ENCODE data around the gene PERM1. TPM values are rescaled to one million over a fixed set of nuclear protein-coding genes. Genes with fewer than 3 reads are reported as not detected.

The PERM1 gene
- total and polyA plus RNA-seq, 2 donors (not counting 1 experiment from before 2014, with no cell fraction given): 0.03 to 0.17 TPM

GRCh38 chr1:954927-955326 lies 27.0 kb downstream of the PERM1 start:
- Histone ChIP-seq H3K79me2 (ENCODE audit: control insufficient read depth, insufficient read depth, low read length) (peaks cover 18% of the 10 kb centered on the region), H3K4me3 (replicated peaks in 1 of 4; ENCODE audit: control extremely low read depth in 1 of 4, insufficient read depth in 1 of 4, low read depth in 3 of 4, low read length in 4 of 4) (no peak overlapping the region), H3K9me3 (ENCODE audit: control insufficient read depth, insufficient read depth, low read depth, low read length) (no peaks in the 10 kb centered on the region), H2AFZ (ENCODE audit: low read length) (no peak overlapping the region), H3K4me2 (ENCODE audit: extremely low read depth, insufficient read depth, low read length) (no peak overlapping the region), H3K27me3 (ENCODE audit: control insufficient read depth, insufficient read depth, low read length) (no peaks in the 10 kb centered on the region), H3K9ac (ENCODE audit: insufficient read depth, low read length) (no peak overlapping the region), H3K27ac (ENCODE audit: insufficient read depth, low read length) (no peak overlapping the region), H3K4me1 (ENCODE audit: control insufficient read depth, extremely low read depth, insufficient read depth, low read length) (peaks cover 4% of the 10 kb centered on the region), H3K36me3 (ENCODE audit: control insufficient read depth, insufficient read depth, low read length) (peaks cover 33% of the 10 kb centered on the region), H4K20me1 (ENCODE audit: control insufficient read depth, extremely low read depth, insufficient read depth, low read length) (no peaks in the 10 kb centered on the region)
- no peak for DNase-seq (ENCODE audit: low read depth in 2 of 2)
- no peak for TF ChIP-seq CTCF (conservative IDR thresholded peaks at IDR 0.05 in 1 of 2, IDR thresholded peaks at IDR 0.05 in 1 of 2; ENCODE audit: low read depth in 1 of 2, low read length in 2 of 2)
- no peak for TF ChIP-seq EZH2 (IDR thresholded peaks at IDR 0.05; ENCODE audit: low read length, missing control alignments)

GRCh38 chr1:953524-954320 lies 28.2 kb downstream of the PERM1 start:
- H3K36me3 ChIP-seq (ENCODE audit: control insufficient read depth, insufficient read depth, low read length): peaks cover 36% of the 10 kb centered on the region
- no peaks in the 10 kb centered on the region for H4K20me1 ChIP-seq (ENCODE audit: control insufficient read depth, extremely low read depth, insufficient read depth, low read length)

GRCh38 chr1:952603-953002 lies 29.3 kb downstream of the PERM1 start:
- Histone ChIP-seq H4K20me1 (ENCODE audit: control insufficient read depth, extremely low read depth, insufficient read depth, low read length) (no peaks in the 10 kb centered on the region), H2AFZ (ENCODE audit: low read length) (no peak overlapping the region), H3K9me3 (ENCODE audit: control insufficient read depth, insufficient read depth, low read depth, low read length) (no peaks in the 10 kb centered on the region), H3K4me2 (ENCODE audit: extremely low read depth, insufficient read depth, low read length) (no peak overlapping the region), H3K9ac (ENCODE audit: insufficient read depth, low read length) (no peak overlapping the region), H3K4me1 (ENCODE audit: control insufficient read depth, extremely low read depth, insufficient read depth, low read length) (peaks cover 2% of the 10 kb centered on the region), H3K79me2 (ENCODE audit: control insufficient read depth, insufficient read depth, low read length) (peaks cover 6% of the 10 kb centered on the region), H3K27me3 (ENCODE audit: control insufficient read depth, insufficient read depth, low read length) (no peaks in the 10 kb centered on the region), H3K36me3 (ENCODE audit: control insufficient read depth, insufficient read depth, low read length) (peaks cover 44% of the 10 kb centered on the region), H3K27ac (ENCODE audit: insufficient read depth, low read length) (no peak overlapping the region), H3K4me3 (replicated peaks in 1 of 4; ENCODE audit: control extremely low read depth in 1 of 4, insufficient read depth in 1 of 4, low read depth in 3 of 4, low read length in 4 of 4) (no peak overlapping the region)
- DNase-seq (ENCODE audit: low read depth in 2 of 2): no peak
- TF ChIP-seq EZH2 (IDR thresholded peaks at IDR 0.05; ENCODE audit: low read length, missing control alignments) (no peak), CTCF (conservative IDR thresholded peaks at IDR 0.05 in 1 of 2, IDR thresholded peaks at IDR 0.05 in 1 of 2; ENCODE audit: low read depth in 1 of 2, low read length in 2 of 2) (no peak)

More at GRCh38 chr1:953524-954320, 28.2 kb downstream of the PERM1 start:
- H3K4me1 ChIP-seq (ENCODE audit: control insufficient read depth, extremely low read depth, insufficient read depth, low read length): peaks cover 4% of the 10 kb centered on the region
- H3K9me3 ChIP-seq (ENCODE audit: control insufficient read depth, insufficient read depth, low read depth, low read length): no peaks in the 10 kb centered on the region
- H2AFZ ChIP-seq (ENCODE audit: low read length): no peak overlapping the region
- TF ChIP-seq CTCF (conservative IDR thresholded peaks at IDR 0.05 in 1 of 2, IDR thresholded peaks at IDR 0.05 in 1 of 2; ENCODE audit: low read depth in 1 of 2, low read length in 2 of 2) (no peak), EZH2 (IDR thresholded peaks at IDR 0.05; ENCODE audit: low read length, missing control alignments) (no peak)
- H3K4me2 ChIP-seq (ENCODE audit: extremely low read depth, insufficient read depth, low read length): no peak overlapping the region
- H3K27ac ChIP-seq (ENCODE audit: insufficient read depth, low read length): no peak overlapping the region
- H3K27me3 ChIP-seq (ENCODE audit: control insufficient read depth, insufficient read depth, low read length): no peaks in the 10 kb centered on the region
- no peak for DNase-seq (ENCODE audit: low read depth in 2 of 2)
- H3K4me3 ChIP-seq (replicated peaks in 1 of 4; ENCODE audit: control extremely low read depth in 1 of 4, insufficient read depth in 1 of 4, low read depth in 3 of 4, low read length in 4 of 4): no peak overlapping the region
- H3K79me2 ChIP-seq (ENCODE audit: control insufficient read depth, insufficient read depth, low read length): peaks cover 15% of the 10 kb centered on the region
- H3K9ac ChIP-seq (ENCODE audit: insufficient read depth, low read length): no peak overlapping the region
